NCI-H1930 (cell line): ENCODE data around the gene OR10G7.

Experiments
- DNase-seq, 2 experiments: peaks; one replicate each; lab custom pipeline; 2025; lab: John Stamatoyannopoulos, UW

OR10G7 gene

GRCh38 chr11:124041254-124041653 lies at the start of gene OR10G7:
TSS of gene OR10G7 (minus strand) at chr11:124041325. CDS start at chr11:124039001, 2,324 bp downstream.
- DNase-seq, result no peak

- peak; percentile 6 to 36 for DNase-seq
These were observed 45.1 kb upstream of the OR10G7 start for GRCh38 chr11:124085997-124086846.

GRCh38 chr11:124085583-124085982 lies 44.5 kb upstream of the OR10G7 start:
- no peak for DNase-seq

GRCh38 chr11:124082371-124082770 lies 41.2 kb upstream of the OR10G7 start:
- no peak for DNase-seq

- no peak for DNase-seq
These were observed 40.4 kb upstream of the OR10G7 start for GRCh38 chr11:124081483-124081882.

- no peak for DNase-seq
These were observed 39.3 kb upstream of the OR10G7 start for GRCh38 chr11:124080327-124081001.

- DNase-seq, result no peak
These were observed 38.7 kb upstream of the OR10G7 start for GRCh38 chr11:124079631-124080326.

GRCh38 chr11:124078591-124078990 lies 37.5 kb upstream of the OR10G7 start:
- no peak for DNase-seq

GRCh38 chr11:124077266-124077665 lies 36.1 kb upstream of the OR10G7 start:
- DNase-seq, result no peak

- no peak for DNase-seq
These were observed 34.9 kb upstream of the OR10G7 start for GRCh38 chr11:124075841-124076651.

GRCh38 chr11:124075492-124075840 lies 34.3 kb upstream of the OR10G7 start:
- no peak for DNase-seq

GRCh38 chr11:124074554-124074953 lies 33.4 kb upstream of the OR10G7 start:
- no peak for DNase-seq

- DNase-seq, result no peak
These were observed 31.0 kb upstream of the OR10G7 start for GRCh38 chr11:124072147-124072546.

GRCh38 chr11:124071623-124071948 lies 30.5 kb upstream of the OR10G7 start:
- peak in 1 of 2 experiments; percentile 48 for DNase-seq

- peak; percentile 11 to 48 for DNase-seq
These were observed 29.9 kb upstream of the OR10G7 start for GRCh38 chr11:124070915-124071622.

- DNase-seq, result peak; percentile 39 to 58
These were observed 28.6 kb upstream of the OR10G7 start for GRCh38 chr11:124069429-124070401.

GRCh38 chr11:124068601-124069110 lies 27.5 kb upstream of the OR10G7 start:
- no peak for DNase-seq

GRCh38 chr11:124052966-124053365 lies 11.8 kb upstream of the OR10G7 start:
- DNase-seq, result no peak

GRCh38 chr11:124050748-124051147 lies 9.6 kb upstream of the OR10G7 start:
- DNase-seq, result no peak

- DNase-seq, result no peak
These were observed 2.3 kb upstream of the OR10G7 start for GRCh38 chr11:124043420-124043819.
